Ishikawa (cell line): ENCODE measurements around the gene CCNO.

ENCODE experiments used
- CEBPB ChIP-seq: IDR thresholded peaks from 2 replicates; pipeline ENCODE4 v1.6.1; 2012
- CREB1 ChIP-seq: IDR thresholded peaks from 2 replicates; pipeline ENCODE4 v1.6.1; 2012; ENCODE audit warnings: low read depth
- EGR1 ChIP-seq: IDR thresholded peaks from 2 replicates; pipeline ENCODE4 v1.6.1; 2012
- EP300 ChIP-seq: IDR thresholded peaks from 2 replicates; pipeline ENCODE4 v1.6.1; 2012; ENCODE audit warnings: borderline replicate concordance
- FOXM1 ChIP-seq: IDR thresholded peaks from 2 replicates; pipeline ENCODE4 v1.6.1; 2012; ENCODE audit warnings: low read depth, borderline replicate concordance
- NFIC ChIP-seq: IDR thresholded peaks from 2 replicates; pipeline ENCODE4 v1.6.1; 2012
- RAD21 ChIP-seq: IDR thresholded peaks from 2 replicates; pipeline ENCODE4 v1.6.1; 2012; ENCODE audit warnings: low read depth
- TAF1 ChIP-seq: IDR thresholded peaks from 2 replicates; pipeline ENCODE4 v1.6.1; 2012; ENCODE audit warnings: low read depth, mild to moderate bottlenecking
- TCF12 ChIP-seq: IDR thresholded peaks from 2 replicates; pipeline ENCODE4 v1.6.1; 2012; ENCODE audit warnings: low read depth
- TEAD4 ChIP-seq: IDR thresholded peaks from 2 replicates; pipeline ENCODE4 v1.6.1; 2012
- YY1 ChIP-seq: IDR thresholded peaks from 2 replicates; pipeline ENCODE4 v1.6.1; 2012; ENCODE audit warnings: low read depth
- ZBTB7A ChIP-seq: IDR thresholded peaks from 2 replicates; pipeline ENCODE4 v1.6.1; 2012; ENCODE audit warnings: low read depth
- TF ChIP-seq, protein P1 (sequence below): IDR thresholded peaks from 2 replicates; pipeline ENCODE4 v1.6.1; 2012
- TF ChIP-seq, protein P2 (sequence below): IDR thresholded peaks from 2 replicates; pipeline ENCODE4 v1.6.1; 2012; ENCODE audit warnings: low read depth, mild to moderate bottlenecking
- TF ChIP-seq, protein P3 (sequence below): IDR thresholded peaks from 2 replicates; pipeline ENCODE4 v1.6.1; 2012

Gene CCNO

DNA sequence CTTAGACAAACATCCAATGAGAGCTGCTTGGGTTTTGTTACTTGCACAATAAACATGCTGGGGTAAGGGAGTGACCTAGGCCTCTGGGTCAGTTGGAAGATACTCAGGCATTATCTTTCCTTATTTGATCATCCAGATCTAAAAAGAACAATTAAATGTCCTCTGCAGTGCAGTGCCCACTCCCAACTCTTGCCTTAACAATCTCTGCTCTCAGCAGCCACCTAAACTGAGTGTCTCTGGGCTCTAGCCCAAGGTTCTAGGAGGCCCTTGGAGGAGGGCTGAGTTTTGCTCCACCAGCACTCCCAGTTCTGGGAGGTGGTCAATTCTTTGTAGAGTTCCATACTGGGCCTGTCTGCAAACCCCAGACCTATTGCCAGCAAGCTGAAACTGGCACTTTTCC lies 8.1 kb downstream of the CCNO start:
- no peak for TF ChIP-seq NFIC
- TF ChIP-seq YY1: no peak
- TF ChIP-seq TEAD4: no peak
- TF ChIP-seq FOXM1: no peak
- TF ChIP-seq, protein P1, sequence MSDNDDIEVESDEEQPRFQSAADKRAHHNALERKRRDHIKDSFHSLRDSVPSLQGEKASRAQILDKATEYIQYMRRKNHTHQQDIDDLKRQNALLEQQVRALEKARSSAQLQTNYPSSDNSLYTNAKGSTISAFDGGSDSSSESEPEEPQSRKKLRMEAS: no peak
- no peak for TF ChIP-seq RAD21
- TF ChIP-seq, protein P2, sequence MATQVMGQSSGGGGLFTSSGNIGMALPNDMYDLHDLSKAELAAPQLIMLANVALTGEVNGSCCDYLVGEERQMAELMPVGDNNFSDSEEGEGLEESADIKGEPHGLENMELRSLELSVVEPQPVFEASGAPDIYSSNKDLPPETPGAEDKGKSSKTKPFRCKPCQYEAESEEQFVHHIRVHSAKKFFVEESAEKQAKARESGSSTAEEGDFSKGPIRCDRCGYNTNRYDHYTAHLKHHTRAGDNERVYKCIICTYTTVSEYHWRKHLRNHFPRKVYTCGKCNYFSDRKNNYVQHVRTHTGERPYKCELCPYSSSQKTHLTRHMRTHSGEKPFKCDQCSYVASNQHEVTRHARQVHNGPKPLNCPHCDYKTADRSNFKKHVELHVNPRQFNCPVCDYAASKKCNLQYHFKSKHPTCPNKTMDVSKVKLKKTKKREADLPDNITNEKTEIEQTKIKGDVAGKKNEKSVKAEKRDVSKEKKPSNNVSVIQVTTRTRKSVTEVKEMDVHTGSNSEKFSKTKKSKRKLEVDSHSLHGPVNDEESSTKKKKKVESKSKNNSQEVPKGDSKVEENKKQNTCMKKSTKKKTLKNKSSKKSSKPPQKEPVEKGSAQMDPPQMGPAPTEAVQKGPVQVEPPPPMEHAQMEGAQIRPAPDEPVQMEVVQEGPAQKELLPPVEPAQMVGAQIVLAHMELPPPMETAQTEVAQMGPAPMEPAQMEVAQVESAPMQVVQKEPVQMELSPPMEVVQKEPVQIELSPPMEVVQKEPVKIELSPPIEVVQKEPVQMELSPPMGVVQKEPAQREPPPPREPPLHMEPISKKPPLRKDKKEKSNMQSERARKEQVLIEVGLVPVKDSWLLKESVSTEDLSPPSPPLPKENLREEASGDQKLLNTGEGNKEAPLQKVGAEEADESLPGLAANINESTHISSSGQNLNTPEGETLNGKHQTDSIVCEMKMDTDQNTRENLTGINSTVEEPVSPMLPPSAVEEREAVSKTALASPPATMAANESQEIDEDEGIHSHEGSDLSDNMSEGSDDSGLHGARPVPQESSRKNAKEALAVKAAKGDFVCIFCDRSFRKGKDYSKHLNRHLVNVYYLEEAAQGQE: no peak
- no peak for TF ChIP-seq TAF1
- no peak for TF ChIP-seq CREB1
- TF ChIP-seq EGR1: no peak
- TF ChIP-seq EP300: no peak

DNA sequence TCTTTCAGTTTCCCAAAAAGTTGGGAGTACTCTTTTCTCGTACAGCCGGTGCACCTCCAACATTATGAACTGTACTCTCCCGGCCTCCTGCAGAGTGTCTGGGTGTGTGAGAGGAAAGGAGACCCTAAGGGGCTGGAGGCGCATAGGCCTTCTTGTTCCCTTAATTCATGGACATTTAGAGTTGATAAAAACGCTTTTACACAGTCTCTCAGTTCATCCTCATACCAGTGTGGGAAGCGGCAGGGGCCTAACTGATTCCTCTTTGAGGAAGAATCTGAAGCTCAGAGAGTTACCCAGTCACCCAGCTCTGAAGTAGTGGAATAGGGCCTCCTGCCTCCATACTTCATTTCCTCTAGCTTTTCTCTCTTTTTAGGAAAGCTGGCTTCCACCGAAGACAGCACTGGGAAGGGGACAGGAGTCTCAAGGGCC lies 9.6 kb downstream of the CCNO start:
- TF ChIP-seq YY1 (no peak), CEBPB (no peak), EGR1 (no peak), TAF1 (no peak), FOXM1 (no peak)

DNA sequence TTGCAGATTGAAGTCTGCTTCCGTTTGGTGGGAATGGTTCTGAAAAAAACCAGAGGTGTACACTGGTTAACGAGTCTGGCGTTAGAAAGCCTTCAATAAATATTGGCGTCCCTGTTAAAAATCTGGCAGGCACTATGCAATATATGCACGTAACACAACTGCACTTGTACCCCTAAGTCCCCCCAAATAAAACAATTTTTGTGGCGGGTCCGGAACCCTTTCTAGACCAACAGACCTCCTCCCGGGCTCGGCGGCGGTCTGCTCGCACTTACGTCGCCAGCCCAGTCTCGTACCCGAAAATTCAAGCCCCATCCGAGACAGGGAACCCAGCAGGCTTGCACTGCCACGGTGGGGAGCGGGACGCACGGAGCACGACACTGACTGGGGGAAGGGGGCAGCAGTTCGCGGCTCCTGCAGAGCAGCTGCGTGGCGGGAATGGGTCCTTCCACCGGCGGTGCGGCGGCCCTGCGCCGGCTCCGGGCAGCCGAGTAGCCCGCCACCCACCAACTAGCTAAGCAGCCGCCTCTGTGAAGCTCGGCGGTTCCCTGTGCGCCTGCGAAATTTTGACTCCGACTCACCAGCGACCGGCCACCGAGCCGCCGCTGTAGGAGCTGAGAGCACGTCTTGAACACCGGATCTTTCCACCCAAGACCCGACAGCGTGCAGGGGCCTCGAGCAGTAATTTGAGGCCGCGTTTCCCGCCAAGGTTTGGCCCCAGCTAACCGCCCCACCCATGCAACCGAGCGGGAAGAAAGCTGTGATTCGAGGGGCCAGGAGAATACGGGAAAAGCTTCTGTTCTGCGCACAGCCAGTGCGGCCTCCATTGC lies 10.2 kb downstream of the CCNO start:
- TF ChIP-seq EP300: no peak
- TF ChIP-seq YY1: no peak
- no peak for TF ChIP-seq CEBPB
- TF ChIP-seq EGR1: no peak
- no peak for TF ChIP-seq TCF12
- no peak for TF ChIP-seq CREB1
- TF ChIP-seq, protein P2: no peak
- TF ChIP-seq TAF1: no peak
- TF ChIP-seq FOXM1: no peak
- TF ChIP-seq TEAD4: no peak

DNA sequence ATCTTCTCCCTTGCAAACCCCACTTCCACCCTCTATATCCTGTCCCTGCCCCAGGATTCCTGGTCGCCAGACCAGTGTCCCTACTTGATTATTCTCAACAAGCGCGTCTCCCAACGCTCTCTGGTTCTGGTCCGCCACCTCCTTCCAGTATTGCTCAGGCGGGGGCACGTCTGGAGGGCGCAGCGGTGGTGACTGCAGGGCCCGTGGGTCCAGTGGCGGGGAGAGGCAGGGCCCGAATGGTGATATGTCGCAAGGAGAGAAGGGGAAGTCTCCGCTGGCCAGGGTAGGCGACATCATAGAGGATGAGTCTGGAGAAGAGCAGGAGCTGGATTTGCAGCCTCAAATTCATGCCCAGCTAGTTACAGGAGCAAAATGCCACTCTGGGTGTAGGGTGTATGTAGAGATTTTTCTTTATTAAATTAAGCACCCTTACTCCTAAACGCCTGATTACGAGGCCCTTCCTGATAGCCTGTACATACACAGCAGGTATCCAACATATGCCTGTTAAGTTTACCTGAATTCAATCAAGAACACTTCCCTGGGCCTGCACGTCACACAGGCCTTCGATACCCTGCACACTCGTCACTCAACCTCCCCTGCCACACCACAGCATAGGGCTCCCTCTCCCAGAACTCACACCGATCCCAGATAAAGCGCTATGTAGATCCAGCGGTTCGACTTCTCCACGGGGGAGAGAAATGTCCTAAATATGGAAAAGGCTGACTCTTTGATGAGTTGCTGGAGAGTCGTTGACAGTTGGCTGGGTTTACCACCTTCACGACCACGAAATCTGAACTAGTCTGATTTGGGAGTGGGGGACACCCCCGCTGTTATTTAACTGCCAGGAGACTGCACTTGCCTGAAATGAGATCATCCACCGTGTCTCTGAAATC lies 11.1 kb downstream of the CCNO start:
- TF ChIP-seq TAF1 (no peak), CREB1 (no peak), RAD21 (no peak), YY1 (no peak), EGR1 (no peak), TCF12 (no peak), NFIC (no peak), ZBTB7A (no peak)
- TF ChIP-seq, protein P2: no peak
- TF ChIP-seq, protein P1: no peak

DNA sequence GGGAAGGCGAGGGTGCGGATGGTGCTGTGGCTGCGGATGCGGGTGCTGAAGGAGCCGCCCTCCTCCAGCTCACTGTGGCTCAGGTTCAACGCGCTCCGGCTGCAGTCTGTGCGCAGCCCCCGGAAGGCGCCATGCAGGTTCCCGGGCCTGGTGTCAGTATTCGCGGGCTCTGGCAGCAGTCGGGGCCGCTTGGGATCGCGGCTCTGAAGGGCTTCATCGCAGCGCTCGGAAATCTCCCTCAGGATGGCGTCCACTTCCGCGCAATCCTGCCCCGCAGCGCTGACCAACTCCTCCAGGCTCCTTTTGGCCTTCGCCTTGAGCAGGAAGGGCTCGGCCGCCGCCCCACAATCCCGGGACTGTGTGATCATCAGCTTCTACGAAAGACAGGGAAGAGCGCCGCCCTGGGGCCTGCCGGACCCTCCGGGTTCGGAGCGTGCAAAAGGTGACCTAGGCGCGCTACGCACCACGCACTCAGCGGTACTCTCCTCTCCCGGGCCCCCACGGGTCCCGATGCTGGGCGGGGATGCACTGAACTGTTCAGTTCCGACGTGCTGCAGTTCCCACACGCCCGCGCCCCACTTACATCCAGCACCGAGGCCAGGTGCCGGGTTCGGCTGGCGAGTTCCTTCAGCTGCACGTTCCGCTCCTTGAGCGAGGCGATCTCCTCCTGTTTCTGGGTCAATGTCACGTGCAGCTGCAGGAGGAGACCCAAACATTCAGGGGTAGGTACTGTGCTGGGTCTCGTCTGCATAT lies 12.8 kb downstream of the CCNO start:
- TF ChIP-seq EP300 (no peak), RAD21 (no peak), CEBPB (no peak), TCF12 (no peak), ZBTB7A (no peak), NFIC (no peak), FOXM1 (no peak), TEAD4 (no peak), EGR1 (no peak), YY1 (no peak), TAF1 (no peak), CREB1 (no peak)
- TF ChIP-seq, protein P2: no peak
- TF ChIP-seq, protein P1: no peak
- TF ChIP-seq, protein P3, sequence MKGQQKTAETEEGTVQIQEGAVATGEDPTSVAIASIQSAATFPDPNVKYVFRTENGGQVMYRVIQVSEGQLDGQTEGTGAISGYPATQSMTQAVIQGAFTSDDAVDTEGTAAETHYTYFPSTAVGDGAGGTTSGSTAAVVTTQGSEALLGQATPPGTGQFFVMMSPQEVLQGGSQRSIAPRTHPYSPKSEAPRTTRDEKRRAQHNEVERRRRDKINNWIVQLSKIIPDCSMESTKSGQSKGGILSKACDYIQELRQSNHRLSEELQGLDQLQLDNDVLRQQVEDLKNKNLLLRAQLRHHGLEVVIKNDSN: no peak
